Caco-2 (cell line): ENCODE measurements around the gene KCNH3. TPM values are rescaled to one million over a fixed set of nuclear protein-coding genes. Genes with fewer than 3 reads are reported as not detected.

Experiments
- BruUV-seq: library from RNA; stranded (reverse); fragments of 400-500 nt; replicated peaks from 2 replicates; lab custom pipeline; 2021; lab: Mats Ljungman, UMichigan
- CTCF ChIA-PET: fragments of 300-600 bp; sonication (Branson Sonifier 250); formaldehyde crosslinking; loops from one replicate; lab custom pipeline; 2022; ENCODE audit warnings: antibody characterized with exemption; lab: Charles Lee
- POLR2A ChIA-PET: fragments of 300-600 bp; sonication (Branson Sonifier 250); formaldehyde crosslinking; loops from one replicate; lab custom pipeline; 2022; ENCODE audit warnings: antibody characterized with exemption; lab: Charles Lee
- DNase-seq, 2 experiments: peaks; one replicate each; pipeline versions ENCODE4 v3.0.0 to v3.0.0-alpha.2; 2020 to 2022
- H3K27me3 ChIP-seq: replicated peaks from 2 replicates; pipeline ENCODE4 v1.6.0; 2011; ENCODE audit warnings: low read length; ENCODE audit not compliant: control insufficient read depth, insufficient read depth
- H3K36me3 ChIP-seq: 2 replicates; pipeline ENCODE4 v1.5.1; 2011; ENCODE audit warnings: low read length; ENCODE audit not compliant: control insufficient read depth, insufficient read depth
- H3K4me1 ChIP-seq: fragments of 250-450 bp; sonication (Bioruptor Pico); 2 replicates; pipeline ENCODE4 v1.5.1; 2020; ENCODE audit warnings: mild to moderate bottlenecking
- H3K4me3 ChIP-seq: 2 replicates; pipeline ENCODE4 v1.5.1; 2011; ENCODE audit warnings: low read depth, mild to moderate bottlenecking, control low read depth, low read length
- H3K9me3 ChIP-seq: fragments of 250-450 bp; sonication (Bioruptor Pico); 2 replicates; pipeline ENCODE4 v1.5.1; 2020; ENCODE audit warnings: mild to moderate bottlenecking, moderate library complexity
- H3K27ac Mint-ChIP-seq: one replicate; pipeline ENCODE4 v1.8.0; 2022; ENCODE audit warnings: mixed read lengths; ENCODE audit not compliant: unreplicated experiment
- H3K27me3 Mint-ChIP-seq: one replicate; pipeline ENCODE4 v1.8.0; 2022; ENCODE audit warnings: mixed read lengths; ENCODE audit not compliant: insufficient read depth, unreplicated experiment
- H3K36me3 Mint-ChIP-seq: one replicate; pipeline ENCODE4 v1.8.0; 2022; ENCODE audit warnings: mild to moderate bottlenecking, mixed read lengths; ENCODE audit not compliant: insufficient read depth, unreplicated experiment
- H3K4me1 Mint-ChIP-seq: one replicate; pipeline ENCODE4 v1.8.0; 2022; ENCODE audit warnings: low read depth, mixed read lengths; ENCODE audit not compliant: unreplicated experiment
- H3K4me3 Mint-ChIP-seq: one replicate; pipeline ENCODE4 v1.8.0; 2022; ENCODE audit warnings: mild to moderate bottlenecking, moderate library complexity, mixed read lengths; ENCODE audit not compliant: unreplicated experiment
- H3K9me3 Mint-ChIP-seq: one replicate; pipeline ENCODE4 v1.8.0; 2022; ENCODE audit warnings: mixed read lengths; ENCODE audit not compliant: unreplicated experiment
- intact Hi-C: fragments of 100-400 bp; cut with micrococcal nuclease; formaldehyde crosslinking; loops from one replicate; pipeline ENCODE4 v1.10.0; 2022; ENCODE audit not compliant: unreplicated experiment
- total RNA-seq: library from RNA; stranded (reverse); gene quantifications from 2 replicates; pipeline ENCODE4 v1.2.3, GENCODE V29; 2022
- TF ChIP-seq, protein P1 (sequence below), 2 experiments: fragments of 200-600 bp in 1 of 2; IDR thresholded peaks; 1 replicate in 1 of 2; 2 replicates in 1 of 2; pipeline versions ENCODE4 v1.5.1 to v1.8.0; 2011 to 2022; ENCODE audit warnings: antibody characterized with exemption in 1 of 2, control low read depth in 1 of 2, inconsistent platforms in 1 of 2, low read depth in 1 of 2, low read length in 1 of 2, mild to moderate bottlenecking in 1 of 2, moderate library complexity in 1 of 2; ENCODE audit not compliant: insufficient read depth in 1 of 2, severe bottlenecking in 1 of 2, unreplicated experiment in 1 of 2

The KCNH3 gene
- total RNA-seq, 1 experiment from 2014 or later = 0.27 TPM

DNA sequence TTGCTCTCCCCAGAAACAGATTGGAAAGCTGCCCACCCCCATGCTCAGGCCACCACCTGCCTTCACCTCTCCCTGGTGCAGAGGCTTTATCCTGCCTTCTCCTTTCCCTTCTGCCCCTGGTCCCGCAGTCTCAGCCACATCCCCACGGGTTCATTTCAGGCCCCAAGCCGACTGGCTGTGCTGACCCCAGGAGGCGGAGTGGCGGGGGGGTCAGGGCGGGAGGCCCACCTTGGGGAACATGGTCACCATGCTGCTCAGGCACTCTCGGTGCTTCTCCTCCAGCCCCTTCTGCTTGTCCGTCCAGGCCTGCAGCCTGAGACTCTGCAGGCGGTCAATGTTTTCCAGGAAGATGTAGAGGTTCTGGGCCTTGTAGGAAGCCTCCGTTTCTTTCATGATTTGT is 59.7 kb downstream of the KCNH3 start:
- no peak overlapping the region for H3K4me3 Mint-ChIP-seq
- Histone ChIP-seq H3K9me3 (no peaks in the 10 kb centered on the region), H3K4me1 (no peaks in the 10 kb centered on the region), H3K36me3 (no peaks in the 10 kb centered on the region; the same call in 1 of the 2 replicates), H3K4me3 (no peak overlapping the region), H3K27me3 (no peaks in the 10 kb centered on the region)
- intact Hi-C loops = no loop called here
- CTCF ChIA-PET = interaction anchor here (2.6 kb wide), 1 partner anchor 18 kb away, joined by 5 read pairs; no protein-coding TSS in a partner anchor
- BruUV-seq = no TSS peak
- no peaks in the 10 kb centered on the region for H3K27me3 Mint-ChIP-seq
- TF ChIP-seq, protein P1, sequence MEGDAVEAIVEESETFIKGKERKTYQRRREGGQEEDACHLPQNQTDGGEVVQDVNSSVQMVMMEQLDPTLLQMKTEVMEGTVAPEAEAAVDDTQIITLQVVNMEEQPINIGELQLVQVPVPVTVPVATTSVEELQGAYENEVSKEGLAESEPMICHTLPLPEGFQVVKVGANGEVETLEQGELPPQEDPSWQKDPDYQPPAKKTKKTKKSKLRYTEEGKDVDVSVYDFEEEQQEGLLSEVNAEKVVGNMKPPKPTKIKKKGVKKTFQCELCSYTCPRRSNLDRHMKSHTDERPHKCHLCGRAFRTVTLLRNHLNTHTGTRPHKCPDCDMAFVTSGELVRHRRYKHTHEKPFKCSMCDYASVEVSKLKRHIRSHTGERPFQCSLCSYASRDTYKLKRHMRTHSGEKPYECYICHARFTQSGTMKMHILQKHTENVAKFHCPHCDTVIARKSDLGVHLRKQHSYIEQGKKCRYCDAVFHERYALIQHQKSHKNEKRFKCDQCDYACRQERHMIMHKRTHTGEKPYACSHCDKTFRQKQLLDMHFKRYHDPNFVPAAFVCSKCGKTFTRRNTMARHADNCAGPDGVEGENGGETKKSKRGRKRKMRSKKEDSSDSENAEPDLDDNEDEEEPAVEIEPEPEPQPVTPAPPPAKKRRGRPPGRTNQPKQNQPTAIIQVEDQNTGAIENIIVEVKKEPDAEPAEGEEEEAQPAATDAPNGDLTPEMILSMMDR (IDR thresholded peaks at IDR 0.05; ENCODE audit: insufficient read depth in 1 of 2, low read depth in 1 of 2, low read length in 1 of 2, severe bottlenecking in 1 of 2, unreplicated experiment in 1 of 2) = no peak
- no peak for DNase-seq
- peak overlapping the region; percentile 3 for H3K27ac Mint-ChIP-seq
- H3K36me3 Mint-ChIP-seq = peaks cover 18% of the 10 kb centered on the region
- POLR2A ChIA-PET = no interaction called here
- no peaks in the 10 kb centered on the region for H3K4me1 Mint-ChIP-seq
- no peaks in the 10 kb centered on the region for H3K9me3 Mint-ChIP-seq

DNA sequence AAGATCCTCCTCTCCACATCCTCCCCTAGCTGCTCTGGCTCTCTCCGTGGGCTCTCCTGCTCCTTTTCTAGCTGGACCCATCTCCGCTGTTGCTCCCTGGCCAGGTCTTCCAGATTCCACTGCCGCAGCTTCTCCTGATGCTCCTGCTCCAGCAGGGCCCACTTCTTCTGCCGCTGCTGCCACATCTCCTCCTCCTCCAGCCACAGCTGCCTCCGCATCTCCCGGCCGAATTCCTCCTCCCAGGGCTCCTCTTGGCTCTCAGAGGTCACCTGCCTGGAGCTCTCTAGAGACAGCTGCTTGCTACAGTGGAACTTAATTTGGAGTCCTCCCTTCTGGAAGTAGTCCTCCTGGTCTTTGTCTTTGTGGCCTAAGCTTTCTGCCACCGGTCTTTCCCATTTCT is 61.1 kb downstream of the KCNH3 start:
- POLR2A ChIA-PET = interaction anchor here (0.9 kb wide), 1 partner anchor 334 kb away, joined by 3 read pairs; no protein-coding TSS in a partner anchor
- intact Hi-C loops = no loop called here
- TF ChIP-seq, protein P1 (IDR thresholded peaks at IDR 0.05; ENCODE audit: insufficient read depth in 1 of 2, low read depth in 1 of 2, low read length in 1 of 2, severe bottlenecking in 1 of 2, unreplicated experiment in 1 of 2) = no peak
- no TSS peak for BruUV-seq
- Histone ChIP-seq H3K36me3 (no peaks in the 10 kb centered on the region; the same call in 1 of the 2 replicates), H3K27me3 (no peaks in the 10 kb centered on the region), H3K4me1 (no peaks in the 10 kb centered on the region), H3K4me3 (no peak overlapping the region), H3K9me3 (no peaks in the 10 kb centered on the region)
- H3K9me3 Mint-ChIP-seq = no peaks in the 10 kb centered on the region
- no peaks in the 10 kb centered on the region for H3K4me1 Mint-ChIP-seq
- H3K27me3 Mint-ChIP-seq = no peaks in the 10 kb centered on the region
- H3K4me3 Mint-ChIP-seq = no peak overlapping the region
- H3K36me3 Mint-ChIP-seq = peaks cover 18% of the 10 kb centered on the region
- CTCF ChIA-PET = interaction anchor here (0.6 kb wide), 1 partner anchor 12 kb away, joined by 3 read pairs; no protein-coding TSS in a partner anchor
- H3K27ac Mint-ChIP-seq = no peak overlapping the region
- no peak for DNase-seq

DNA sequence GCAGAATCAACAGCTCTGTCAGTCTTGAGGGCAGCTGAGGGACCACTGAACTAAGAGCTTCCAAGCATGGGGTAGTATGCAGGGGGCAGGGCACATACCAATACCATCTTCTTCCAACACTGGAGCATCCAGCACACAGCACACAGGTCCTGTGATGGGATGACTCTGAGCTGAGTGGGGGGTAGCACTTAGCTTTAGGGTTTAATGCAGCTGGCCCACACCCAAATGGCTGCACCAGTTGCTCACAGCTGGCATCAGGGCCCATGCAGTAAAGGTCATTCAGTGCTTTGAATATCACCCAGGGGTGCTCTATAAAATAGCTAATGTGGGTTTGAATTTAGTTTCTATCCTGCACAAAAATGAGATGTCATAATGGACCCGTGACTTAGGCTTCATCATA is 64.9 kb downstream of the KCNH3 start:
- POLR2A ChIA-PET = no interaction called here
- H3K9me3 ChIP-seq = no peaks in the 10 kb centered on the region
- Mint-ChIP-seq H3K9me3 (no peaks in the 10 kb centered on the region), H3K27ac (no peak overlapping the region), H3K4me3 (no peak overlapping the region), H3K36me3 (peaks cover 24% of the 10 kb centered on the region), H3K27me3 (no peaks in the 10 kb centered on the region), H3K4me1 (no peaks in the 10 kb centered on the region)
- DNase-seq = no peak
- no peaks in the 10 kb centered on the region; the same call in 1 of the 2 replicates for H3K36me3 ChIP-seq
- no peaks in the 10 kb centered on the region for H3K4me1 ChIP-seq
- no TSS peak for BruUV-seq
- TF ChIP-seq, protein P1 (IDR thresholded peaks at IDR 0.05; ENCODE audit: insufficient read depth in 1 of 2, low read depth in 1 of 2, low read length in 1 of 2, severe bottlenecking in 1 of 2, unreplicated experiment in 1 of 2) = no peak
- H3K27me3 ChIP-seq = no peaks in the 10 kb centered on the region
- intact Hi-C loops = no loop called here
- H3K4me3 ChIP-seq = no peak overlapping the region
- CTCF ChIA-PET = interaction anchor here (1.2 to 1.8 kb wide), 2 partner anchors 19 to 23 kb away, joined by 4 to 6 read pairs; partner anchors contain the start of gene PRPF40B
